SK-N-SH (cell line): ENCODE measurements around the gene ANKS1B.

Source experiments
- ELF1 ChIP-seq: IDR thresholded peaks from 2 replicates; pipeline ENCODE4 v1.4.0; 2012
- EP300 ChIP-seq, 2 experiments: IDR thresholded peaks; 2 replicates each; pipeline versions ENCODE4 v1.4.0 to v1.6.1; 2012; ENCODE audit warnings: borderline replicate concordance in 1 of 2, low read depth in 1 of 2, low read length in 1 of 2
- FOSL2 ChIP-seq: IDR thresholded peaks from 2 replicates; pipeline ENCODE4 v1.4.0; 2012; ENCODE audit warnings: low read depth, mild to moderate bottlenecking, moderate library complexity, borderline replicate concordance
- FOXM1 ChIP-seq: IDR thresholded peaks from 2 replicates; pipeline ENCODE4 v1.4.0; 2012; ENCODE audit warnings: low read depth, mild to moderate bottlenecking
- JUND ChIP-seq: IDR thresholded peaks from 2 replicates; pipeline ENCODE4 v1.4.0; 2012
- MEF2A ChIP-seq: IDR thresholded peaks from 2 replicates; pipeline ENCODE4 v1.4.0; 2012; ENCODE audit warnings: low read depth, borderline replicate concordance
- POLR2AphosphoS5 ChIP-seq: IDR thresholded peaks from 2 replicates; pipeline ENCODE4 v1.6.1; 2012; ENCODE audit warnings: low read depth, low read length
- RAD21 ChIP-seq: IDR thresholded peaks from 2 replicates; pipeline ENCODE4 v1.6.1; 2012; ENCODE audit warnings: mild to moderate bottlenecking, low read length
- RCOR1 ChIP-seq: fragments of 150-350 bp; IDR thresholded peaks from 2 replicates; pipeline ENCODE4 v1.6.1; 2017; ENCODE audit warnings: antibody characterized with exemption, low read length
- TAF1 ChIP-seq: IDR thresholded peaks from 2 replicates; pipeline ENCODE4 v1.6.1; 2012; ENCODE audit warnings: low read depth, mild to moderate bottlenecking, low read length, moderate library complexity, borderline replicate concordance
- TCF12 ChIP-seq: IDR thresholded peaks from 2 replicates; pipeline ENCODE4 v1.4.0; 2012
- YY1 ChIP-seq: IDR thresholded peaks from 2 replicates; pipeline ENCODE4 v1.4.0; 2012; ENCODE audit warnings: low read depth, mild to moderate bottlenecking
- TF ChIP-seq, protein P1 (sequence below): fragments of 200-600 bp; sonication (generic); IDR thresholded peaks from 2 replicates; pipeline ENCODE4 v1.6.1; 2017; ENCODE audit warnings: antibody characterized with exemption, mild to moderate bottlenecking, moderate library complexity
- TF ChIP-seq, protein P2 (sequence below): IDR thresholded peaks from 2 replicates; pipeline ENCODE4 v1.4.0; 2012; ENCODE audit warnings: low read depth

DNA sequence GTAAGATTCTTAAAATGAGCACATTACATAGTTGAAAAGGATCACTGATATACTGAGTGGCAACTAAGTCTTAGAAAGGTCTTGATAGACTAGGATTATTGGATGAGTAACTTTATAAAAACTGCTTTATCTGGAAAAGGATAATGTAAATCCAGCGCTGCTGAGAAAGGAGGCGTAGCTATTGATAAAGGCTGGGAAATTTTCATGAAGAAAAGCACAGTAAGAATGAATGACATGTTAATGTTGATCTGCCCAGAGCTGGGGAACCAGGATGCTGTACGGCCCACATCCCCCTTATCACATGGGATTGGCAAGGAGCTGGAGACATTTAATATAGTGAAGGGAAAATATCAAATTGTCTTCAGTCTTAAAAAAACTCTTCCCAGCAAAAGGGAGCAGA, 1165.7 kb downstream of the ANKS1B start:
- TF ChIP-seq, protein P1, sequence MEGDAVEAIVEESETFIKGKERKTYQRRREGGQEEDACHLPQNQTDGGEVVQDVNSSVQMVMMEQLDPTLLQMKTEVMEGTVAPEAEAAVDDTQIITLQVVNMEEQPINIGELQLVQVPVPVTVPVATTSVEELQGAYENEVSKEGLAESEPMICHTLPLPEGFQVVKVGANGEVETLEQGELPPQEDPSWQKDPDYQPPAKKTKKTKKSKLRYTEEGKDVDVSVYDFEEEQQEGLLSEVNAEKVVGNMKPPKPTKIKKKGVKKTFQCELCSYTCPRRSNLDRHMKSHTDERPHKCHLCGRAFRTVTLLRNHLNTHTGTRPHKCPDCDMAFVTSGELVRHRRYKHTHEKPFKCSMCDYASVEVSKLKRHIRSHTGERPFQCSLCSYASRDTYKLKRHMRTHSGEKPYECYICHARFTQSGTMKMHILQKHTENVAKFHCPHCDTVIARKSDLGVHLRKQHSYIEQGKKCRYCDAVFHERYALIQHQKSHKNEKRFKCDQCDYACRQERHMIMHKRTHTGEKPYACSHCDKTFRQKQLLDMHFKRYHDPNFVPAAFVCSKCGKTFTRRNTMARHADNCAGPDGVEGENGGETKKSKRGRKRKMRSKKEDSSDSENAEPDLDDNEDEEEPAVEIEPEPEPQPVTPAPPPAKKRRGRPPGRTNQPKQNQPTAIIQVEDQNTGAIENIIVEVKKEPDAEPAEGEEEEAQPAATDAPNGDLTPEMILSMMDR = no peak
- TF ChIP-seq MEF2A (no peak), RCOR1 (no peak), JUND (no peak), FOXM1 (no peak), POLR2AphosphoS5 (no peak), TCF12 (no peak), RAD21 (no peak), ELF1 (no peak), EP300 (IDR thresholded peaks at IDR 0.05; ENCODE audit: borderline replicate concordance in 1 of 2, low read depth in 1 of 2, low read length in 1 of 2) (no peak), YY1 (no peak), TAF1 (no peak), FOSL2 (no peak)
- TF ChIP-seq, protein P2, sequence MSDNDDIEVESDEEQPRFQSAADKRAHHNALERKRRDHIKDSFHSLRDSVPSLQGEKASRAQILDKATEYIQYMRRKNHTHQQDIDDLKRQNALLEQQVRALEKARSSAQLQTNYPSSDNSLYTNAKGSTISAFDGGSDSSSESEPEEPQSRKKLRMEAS = no peak
